Thymus (tissue), 14 donors: ENCODE results near the gene CHRNA7. TPM values are rescaled to one million over a fixed set of nuclear protein-coding genes. Genes with fewer than 3 reads are reported as not detected.

Experiments
- DNase-seq, 9 donors: peaks; one replicate each; pipeline ENCODE4 v3.0.0-alpha.2; 2013; ENCODE audit warnings: low spot score in 9 of 9, low read depth in 6 of 9, missing footprints in 1 of 9
- H3K27ac ChIP-seq, 2 donors: one replicate each; pipeline ENCODE4 v1.5.1; 2013; ENCODE audit warnings: control low read depth in 1 of 2, low read depth in 1 of 2, low read length in 1 of 2, mild to moderate bottlenecking in 1 of 2, moderate library complexity in 1 of 2
- H3K27me3 ChIP-seq, 2 donors: one replicate each; pipeline ENCODE4 v1.5.1; 2013; ENCODE audit warnings: low read length in 1 of 2; ENCODE audit not compliant: control insufficient read depth in 2 of 2, insufficient read depth in 1 of 2
- H3K36me3 ChIP-seq, 2 donors: one replicate each; pipeline ENCODE4 v1.5.1; 2013; ENCODE audit warnings: low read length in 1 of 2, mild to moderate bottlenecking in 1 of 2, moderate library complexity in 1 of 2; ENCODE audit not compliant: control insufficient read depth in 2 of 2, insufficient read depth in 2 of 2
- H3K4me1 ChIP-seq, 2 donors: one replicate each; pipeline ENCODE4 v1.5.1; 2013; ENCODE audit warnings: low read length in 2 of 2; ENCODE audit not compliant: control insufficient read depth in 2 of 2, insufficient read depth in 2 of 2
- H3K4me3 ChIP-seq, 2 donors: one replicate each; pipeline ENCODE4 v1.5.1; 2013; ENCODE audit warnings: low read length in 2 of 2, control low read depth in 1 of 2, mild to moderate bottlenecking in 1 of 2
- H3K9me3 ChIP-seq, 2 donors: one replicate each; pipeline ENCODE4 v1.5.1; 2013; ENCODE audit warnings: low read length in 1 of 2, mild to moderate bottlenecking in 1 of 2; ENCODE audit not compliant: control insufficient read depth in 2 of 2, insufficient read depth in 1 of 2
- WGBS: extraction: QIAGEN DNeasy Blood & Tissue Kit; methylation state at CpG from one replicate; pipeline ENCODE4 v1.1.7; 2013; 5-methylcytosine and 5-hydroxymethylcytosine counted together
- long read RNA-seq, 10 donors: transcript quantifications; one replicate each; lab custom pipeline, GENCODE V29; 2026
- polyA plus RNA-seq: library from polyadenylated mRNA; stranded (reverse); fragments of 200-250 nt; gene quantifications from one replicate; pipeline ENCODE4 v1.2.3, GENCODE V29; 2013
- total RNA-seq: library from RNA; stranded (reverse); fragments of 120-200 nt; gene quantifications from one replicate; pipeline ENCODE4 v1.2.4, GENCODE V29; 2013
- donor health status: healthy.

The CHRNA7 gene
- 0.61 TPM for total RNA-seq
- polyA plus RNA-seq, result 1.1 TPM
- long read RNA-seq, donor 1, result 0 reads
- long read RNA-seq, donor 2, result 0 reads
- long read RNA-seq, donor 3, full-length matches to known transcripts, result 1 of 1 reads
- long read RNA-seq, donor 3, partial matches to known transcripts, result 0 of 1 reads
- long read RNA-seq, donor 3, other reads (novel, unspliced or antisense), result 0 of 1 reads
- long read RNA-seq, donor 4, full-length matches to known transcripts, result 1 of 1 reads
- long read RNA-seq, donor 4, partial matches to known transcripts, result 0 of 1 reads
- long read RNA-seq, donor 4, other reads (novel, unspliced or antisense), result 0 of 1 reads
- long read RNA-seq, donor 5, full-length matches to known transcripts, result 6 of 6 reads
- long read RNA-seq, donor 5, partial matches to known transcripts, result 0 of 6 reads
- long read RNA-seq, donor 5, other reads (novel, unspliced or antisense), result 0 of 6 reads
- long read RNA-seq, donor 6, full-length matches to known transcripts, result 1 of 1 reads
- long read RNA-seq, donor 6, partial matches to known transcripts, result 0 of 1 reads
- long read RNA-seq, donor 6, other reads (novel, unspliced or antisense), result 0 of 1 reads
- long read RNA-seq, donor 7, result 0 reads
- long read RNA-seq, donor 8, result 0 reads
- long read RNA-seq, donor 9, full-length matches to known transcripts, result 1 of 1 reads
- long read RNA-seq, donor 9, partial matches to known transcripts, result 0 of 1 reads
- long read RNA-seq, donor 9, other reads (novel, unspliced or antisense), result 0 of 1 reads
- long read RNA-seq, donor 10, partial matches to known transcripts, result 0 of 1 reads
- long read RNA-seq, donor 10, other reads (novel, unspliced or antisense), result 0 of 1 reads

DNA sequence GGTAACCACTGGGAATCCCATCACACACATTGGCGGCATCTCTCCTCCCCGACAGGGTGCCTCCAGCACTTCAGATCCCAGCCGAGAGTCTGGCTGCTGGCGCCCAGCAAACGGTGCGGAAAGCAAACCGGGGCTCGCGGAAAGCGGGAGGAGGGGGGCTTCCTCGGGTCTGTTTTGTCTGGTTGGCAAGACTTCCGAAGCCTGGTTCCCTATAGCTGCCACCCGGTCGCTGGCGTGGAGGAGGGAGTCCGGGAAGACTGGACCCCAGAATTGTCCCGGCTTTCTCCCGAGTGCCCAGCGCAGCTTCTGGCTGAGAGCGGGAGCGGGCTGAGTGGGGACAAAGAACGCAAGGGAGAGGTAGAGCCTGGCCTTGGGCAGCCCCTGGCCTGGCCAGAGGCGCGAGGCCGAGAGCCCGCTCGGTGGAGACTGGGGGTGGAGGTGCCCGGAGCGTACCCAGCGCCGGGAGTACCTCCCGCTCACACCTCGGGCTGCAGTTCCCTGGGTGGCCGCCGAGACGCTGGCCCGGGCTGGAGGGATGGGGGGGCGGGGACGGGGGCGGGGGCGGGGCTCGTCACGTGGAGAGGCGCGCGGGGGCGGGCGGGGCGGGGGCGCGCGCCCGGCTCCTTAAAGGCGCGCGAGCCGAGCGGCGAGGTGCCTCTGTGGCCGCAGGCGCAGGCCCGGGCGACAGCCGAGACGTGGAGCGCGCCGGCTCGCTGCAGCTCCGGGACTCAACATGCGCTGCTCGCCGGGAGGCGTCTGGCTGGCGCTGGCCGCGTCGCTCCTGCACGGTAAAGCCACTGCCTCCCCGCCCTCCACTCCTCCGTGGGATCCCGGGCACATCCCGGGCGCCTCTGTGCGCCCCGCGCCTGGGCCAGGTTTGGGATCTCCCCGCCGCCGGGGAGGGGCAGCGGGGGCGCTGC lies at the start of gene CHRNA7:
TSS of gene CHRNA7 (plus strand) at position 654 of the 920 bp plus-strand sequence. CDS start at position 734, 80 bp downstream.
- H3K36me3 ChIP-seq, result no peaks in the 10 kb centered on the region
- peak within 1 kb of the TSS in 1 of 2 donors; percentile 8 for H3K27ac ChIP-seq
- DNase-seq, result peak in 4 of 9 donors; percentile 4 to 31 (median 20)
- no peaks in the 10 kb centered on the region for H3K4me1 ChIP-seq
- H3K9me3 ChIP-seq, result peaks cover 0 to 4% of the 10 kb centered on the region in 2 donors
- WGBS, result 1% methylated on average over 92 of the region's 92 CpGs
- peak within 1 kb of the TSS; percentile 30 to 47 for H3K4me3 ChIP-seq
- H3K27me3 ChIP-seq, result peaks cover 31 to 45% of the 10 kb centered on the region in 2 donors

DNA sequence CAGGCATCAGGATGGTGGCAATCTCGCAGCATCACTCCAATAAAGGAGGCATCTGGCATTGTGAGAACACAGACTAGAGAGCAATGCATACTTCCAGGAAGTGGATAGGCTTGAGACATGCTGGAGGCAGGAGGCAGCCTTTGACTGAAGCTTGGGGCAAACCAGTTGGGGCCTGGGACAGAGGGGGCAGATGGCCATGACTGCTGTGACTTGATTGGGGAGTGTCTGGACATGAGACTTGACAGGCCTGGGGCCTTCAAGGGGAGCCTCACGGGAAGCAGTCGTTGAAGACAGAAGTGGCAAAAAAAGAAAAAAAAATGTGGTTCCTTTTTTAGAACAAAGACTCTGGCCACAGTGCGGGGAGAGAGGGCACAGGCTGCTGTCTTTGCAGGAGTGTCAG lies 44.7 kb upstream of the CHRNA7 start:
- WGBS, result 19% methylated on average over 4 of the region's 4 CpGs
- no peaks in the 10 kb centered on the region for H3K27me3 ChIP-seq
- no peaks in the 10 kb centered on the region for H3K36me3 ChIP-seq
- DNase-seq, result no peak
- no peak overlapping the region for H3K27ac ChIP-seq
- no peak overlapping the region for H3K4me3 ChIP-seq
- H3K4me1 ChIP-seq, result no peaks in the 10 kb centered on the region
- no peaks in the 10 kb centered on the region for H3K9me3 ChIP-seq

DNA sequence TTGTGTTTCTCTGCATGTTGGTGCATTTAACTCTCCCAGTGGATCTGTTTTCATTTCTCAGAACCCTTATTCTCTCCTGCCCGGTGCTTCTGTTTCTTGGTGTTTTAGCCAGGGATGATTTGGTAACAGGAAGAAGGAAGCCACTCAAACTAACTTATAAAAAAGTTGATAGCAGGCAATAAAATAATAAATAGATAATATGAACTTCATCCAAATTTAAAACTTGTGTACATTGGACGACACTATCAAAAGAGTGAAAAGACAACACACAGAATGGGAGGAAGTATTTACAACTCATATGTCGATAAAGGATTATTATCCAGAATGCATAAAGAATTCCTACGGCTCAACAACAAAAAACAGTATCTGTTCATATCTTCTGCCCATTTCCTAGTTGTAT lies 37.3 kb upstream of the CHRNA7 start:
- Histone ChIP-seq H3K27ac (no peak overlapping the region), H3K9me3 (no peaks in the 10 kb centered on the region), H3K27me3 (no peaks in the 10 kb centered on the region), H3K4me3 (no peak overlapping the region), H3K36me3 (no peaks in the 10 kb centered on the region), H3K4me1 (no peaks in the 10 kb centered on the region)
- no peak for DNase-seq
- 97% methylated on average over 4 of the region's 4 CpGs for WGBS

DNA sequence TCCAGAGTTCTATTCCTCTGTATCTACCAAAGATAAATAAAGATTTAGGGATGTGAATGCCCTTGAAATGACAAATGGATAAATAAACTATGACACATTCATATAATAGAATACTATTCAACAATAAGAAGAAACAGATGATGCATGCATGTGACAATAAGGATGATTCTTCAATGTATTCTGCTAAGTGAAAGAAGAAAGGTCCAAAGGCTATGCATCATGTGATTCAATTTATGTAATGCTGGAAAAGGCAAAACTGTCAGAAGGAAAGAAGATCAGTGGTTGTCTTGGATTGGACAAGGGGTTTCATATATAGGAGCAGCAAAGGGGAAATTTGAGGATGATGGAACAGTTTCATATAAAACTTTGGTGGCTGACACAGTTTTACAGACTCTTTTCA lies 32.6 kb upstream of the CHRNA7 start:
- Histone ChIP-seq H3K36me3 (no peaks in the 10 kb centered on the region), H3K9me3 (no peaks in the 10 kb centered on the region), H3K27ac (no peak overlapping the region), H3K4me1 (no peaks in the 10 kb centered on the region), H3K27me3 (no peaks in the 10 kb centered on the region), H3K4me3 (no peak overlapping the region)
- DNase-seq, result no peak

DNA sequence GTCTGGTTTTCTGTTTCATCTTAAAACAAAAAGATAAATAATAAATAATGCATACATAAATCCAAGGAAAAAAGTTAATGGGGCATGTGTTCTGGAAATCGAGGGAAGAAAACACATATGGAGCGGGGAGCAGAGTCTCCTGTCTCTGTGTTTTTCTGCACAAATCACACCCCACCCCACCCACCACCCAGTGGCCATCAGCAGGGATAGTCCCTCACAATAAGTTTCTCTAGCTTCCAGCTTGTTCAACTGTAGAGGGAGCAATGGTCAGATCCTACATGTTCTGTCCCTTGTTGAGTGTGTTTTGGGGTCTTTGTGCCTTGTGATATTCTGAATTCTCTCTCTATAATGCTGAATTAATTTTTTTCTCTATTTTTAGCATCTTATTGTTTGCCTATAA lies 26.8 kb upstream of the CHRNA7 start:
- no peak for DNase-seq
- H3K4me3 ChIP-seq, result no peak overlapping the region
- 96% methylated on average over 2 of the region's 2 CpGs for WGBS
- H3K36me3 ChIP-seq, result no peaks in the 10 kb centered on the region
- no peak overlapping the region for H3K27ac ChIP-seq
- H3K9me3 ChIP-seq, result no peaks in the 10 kb centered on the region
- no peaks in the 10 kb centered on the region for H3K4me1 ChIP-seq
- no peaks in the 10 kb centered on the region for H3K27me3 ChIP-seq

DNA sequence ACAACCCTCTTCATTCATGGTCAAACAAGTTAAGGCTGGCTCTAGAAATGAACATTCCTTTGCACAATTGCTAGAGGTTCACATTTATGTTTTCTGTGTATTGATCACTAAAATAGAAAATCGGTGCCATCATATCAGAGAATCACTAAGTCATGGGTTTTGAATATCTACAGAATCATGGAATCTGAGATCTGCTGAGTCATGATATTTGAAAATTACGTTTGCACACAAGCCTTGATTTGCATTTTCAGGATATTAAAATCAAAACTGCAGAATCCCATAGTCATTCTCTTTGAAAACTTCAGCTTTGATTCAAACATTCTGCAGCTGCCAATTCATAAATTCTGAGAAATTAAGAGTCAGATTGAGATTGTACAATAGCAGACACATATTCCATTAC lies 26.1 kb upstream of the CHRNA7 start:
- no peak overlapping the region for H3K4me3 ChIP-seq
- H3K27me3 ChIP-seq, result no peaks in the 10 kb centered on the region
- H3K4me1 ChIP-seq, result no peaks in the 10 kb centered on the region
- WGBS, result 66% methylated on average over 2 of the region's 2 CpGs
- no peaks in the 10 kb centered on the region for H3K36me3 ChIP-seq
- no peak for DNase-seq
- no peaks in the 10 kb centered on the region for H3K9me3 ChIP-seq
- H3K27ac ChIP-seq, result no peak overlapping the region

DNA sequence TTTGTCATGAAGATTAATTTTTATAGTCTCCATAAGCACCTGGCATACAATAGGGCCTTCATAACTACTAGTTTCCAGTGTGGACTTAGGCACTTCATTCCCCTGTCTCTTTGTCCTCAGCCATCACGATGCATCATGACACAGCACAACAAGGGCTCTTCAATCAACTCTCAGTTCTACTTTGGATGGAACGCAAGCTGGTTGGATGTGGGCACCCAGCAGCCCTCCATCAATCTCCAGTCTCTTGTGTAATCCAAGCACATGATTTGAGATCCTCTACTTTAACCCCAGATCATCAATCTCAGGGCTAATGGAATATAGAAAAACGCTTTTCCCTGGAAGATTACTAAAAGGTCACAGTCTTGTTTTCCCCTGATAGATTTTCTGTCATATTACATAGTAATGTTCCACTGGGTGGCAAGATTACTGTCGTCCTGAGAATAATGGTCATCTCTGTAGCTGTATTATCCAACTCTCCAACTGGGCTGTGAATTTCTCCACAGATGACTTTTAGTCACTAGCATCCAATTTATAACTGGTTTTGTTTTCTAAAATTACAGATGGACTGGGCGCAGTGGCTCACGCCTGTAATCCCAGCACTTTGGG lies 22.9 kb upstream of the CHRNA7 start:
- H3K36me3 ChIP-seq, result no peaks in the 10 kb centered on the region
- DNase-seq, result no peak
- no peaks in the 10 kb centered on the region for H3K4me1 ChIP-seq
- no peak overlapping the region for H3K27ac ChIP-seq
- 88% methylated on average over 6 of the region's 6 CpGs for WGBS
- no peaks in the 10 kb centered on the region for H3K27me3 ChIP-seq
- no peaks in the 10 kb centered on the region for H3K9me3 ChIP-seq
- H3K4me3 ChIP-seq, result no peak overlapping the region

DNA sequence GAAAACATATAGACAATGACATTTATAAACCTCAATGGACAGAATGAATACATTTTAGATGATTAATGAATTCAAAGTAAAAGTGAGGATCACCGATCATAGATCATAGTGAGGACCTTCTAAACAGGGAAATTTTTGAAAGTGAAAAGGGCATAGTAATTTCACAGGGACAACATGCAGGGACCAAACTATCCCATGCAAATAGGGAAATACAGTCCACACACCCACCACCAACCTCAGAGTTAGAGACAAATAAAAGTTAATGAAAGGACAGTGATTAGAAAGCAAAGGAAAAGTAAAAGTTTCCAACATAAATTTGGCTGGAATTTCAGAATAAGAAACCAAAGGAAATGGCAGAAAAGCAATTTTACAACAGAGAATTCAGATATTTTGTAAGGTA lies 15.4 kb upstream of the CHRNA7 start:
- Histone ChIP-seq H3K4me1 (no peaks in the 10 kb centered on the region), H3K27me3 (no peaks in the 10 kb centered on the region), H3K36me3 (no peaks in the 10 kb centered on the region), H3K27ac (no peak overlapping the region), H3K4me3 (no peak overlapping the region), H3K9me3 (no peaks in the 10 kb centered on the region)
- no peak for DNase-seq
- 99% methylated on average over 1 of the region's 1 CpG for WGBS
